Activated naive CD4-positive, alpha-beta T cell treated with anti-CD3 and anti-CD28 coated beads, Interleukin-2, amount 50 U/mL, for 16 hours (primary cell): ENCODE data around the gene PCDHGB2.
"Not testable (repeated sequence)": the region's sequence is repeated elsewhere in the genome, so short reads cannot be mapped to it uniquely, and the experiment has no call there.

Experiments used
- DNase-seq: peaks from one replicate; pipeline ENCODE4 v3.0.0-alpha.2; 2020

PCDHGB2 gene

GRCh38 chr5:141359790-141360426 is at the start of gene PCDHGB2:
Gene PCDHGB2 (plus strand): TSS chr5:141359994. CDS start chr5:141360136, 142 bp downstream.
- DNase-seq, result no peak

- DNase-seq, result no peak
Observed at GRCh38 chr5:141313711-141314110, 46.1 kb upstream of the PCDHGB2 start.

GRCh38 chr5:141316963-141317362 is 42.8 kb upstream of the PCDHGB2 start:
- not testable (repeated sequence) for DNase-seq

- DNase-seq, result no peak
Observed at GRCh38 chr5:141319202-141319601, 40.6 kb upstream of the PCDHGB2 start.

- no peak for DNase-seq
Observed at GRCh38 chr5:141319699-141320098, 40.1 kb upstream of the PCDHGB2 start.

- peak; percentile 93 for DNase-seq
Observed at GRCh38 chr5:141320225-141321169, 39.3 kb upstream of the PCDHGB2 start, which contains the start of gene TAF7. Gene TAF7 (minus strand): TSS chr5:141320784. CDS start chr5:141320044, 740 bp downstream.

- no peak for DNase-seq
Observed at GRCh38 chr5:141322261-141322660, 37.5 kb upstream of the PCDHGB2 start.

- DNase-seq, result peak; percentile 70
Observed at GRCh38 chr5:141326088-141326854, 33.5 kb upstream of the PCDHGB2 start.

- DNase-seq, result no peak
Observed at GRCh38 chr5:141328231-141328630, 31.6 kb upstream of the PCDHGB2 start.

GRCh38 chr5:141330299-141331080 is 29.3 kb upstream of the PCDHGB2 start, which contains the start of gene PCDHGA1:
Gene PCDHGA1 (plus strand): TSS chr5:141330514.
- DNase-seq, result no peak

- DNase-seq, result not testable (repeated sequence)
Observed at GRCh38 chr5:141332571-141332970, 27.2 kb upstream of the PCDHGB2 start.

- no peak for DNase-seq
Observed at GRCh38 chr5:141338538-141339306, 21.1 kb upstream of the PCDHGB2 start, which contains the start of gene PCDHGA2. Gene PCDHGA2 (plus strand): TSS chr5:141338760.

- DNase-seq, result not testable (repeated sequence)
Observed at GRCh38 chr5:141340781-141341354, 18.9 kb upstream of the PCDHGB2 start.

- DNase-seq, result no peak
Observed at GRCh38 chr5:141342773-141343172, 17.0 kb upstream of the PCDHGB2 start.

- no peak for DNase-seq
Observed at GRCh38 chr5:141343242-141343952, 16.4 kb upstream of the PCDHGB2 start, which contains the start of gene PCDHGA3. Gene PCDHGA3 (plus strand): TSS chr5:141343829. CDS start chr5:141344034, 205 bp downstream.

GRCh38 chr5:141343953-141344463 is 15.8 kb upstream of the PCDHGB2 start:
- no peak for DNase-seq

GRCh38 chr5:141345327-141345726 is 14.5 kb upstream of the PCDHGB2 start:
- no peak for DNase-seq

GRCh38 chr5:141346017-141346416 is 13.8 kb upstream of the PCDHGB2 start:
- not testable (repeated sequence) for DNase-seq

GRCh38 chr5:141349917-141350619 is 9.7 kb upstream of the PCDHGB2 start, which contains the start of gene PCDHGB1:
Gene PCDHGB1 (plus strand): TSS chr5:141350099. CDS start chr5:141350261, 162 bp downstream.
- DNase-seq, result no peak
